Progenitor cell of endocrine pancreas (in vitro differentiated cells): ENCODE data around the gene INS. TPM values are rescaled to one million over a fixed set of nuclear protein-coding genes. Genes with fewer than 3 reads are reported as not detected.

Source experiments
- DNase-seq: peaks from one replicate; pipeline ENCODE4 v3.0.0; 2021; ENCODE audit warnings: low spot score; ENCODE audit not compliant: unreplicated experiment
- H3K27ac Mint-ChIP-seq: 2 replicates; pipeline ENCODE4 v1.8.0; 2021; ENCODE audit warnings: mild to moderate bottlenecking, moderate library complexity, mixed read lengths
- H3K27me3 Mint-ChIP-seq: 2 replicates; pipeline ENCODE4 v1.8.0; 2021; ENCODE audit warnings: mixed read lengths
- H3K36me3 Mint-ChIP-seq: 2 replicates; pipeline ENCODE4 v1.8.0; 2022; ENCODE audit warnings: mixed read lengths; ENCODE audit not compliant: insufficient read depth
- H3K4me1 Mint-ChIP-seq: 2 replicates; pipeline ENCODE4 v1.8.0; 2021; ENCODE audit warnings: low read depth, mixed read lengths
- H3K4me3 Mint-ChIP-seq: 2 replicates; pipeline ENCODE4 v1.8.0; 2021; ENCODE audit warnings: low read depth, mild to moderate bottlenecking, moderate library complexity, mixed read lengths
- H3K9me3 Mint-ChIP-seq: 2 replicates; pipeline ENCODE4 v1.8.0; 2021; ENCODE audit warnings: low read depth, mixed read lengths
- CTCF ChIP-seq: fragments of 200-600 bp; sonication (generic); IDR thresholded peaks from one replicate; pipeline ENCODE4 v1.5.0; 2021; ENCODE audit warnings: antibody characterized with exemption, mild to moderate bottlenecking; ENCODE audit not compliant: unreplicated experiment
- microRNA-seq: library from miRNA; unstranded; fragments of <30 nt; microRNA quantifications from one replicate; pipeline ENCODE4 v1.1.0, GENCODE V29; 2020; ENCODE audit warnings: borderline number of aligned reads; ENCODE audit not compliant: unreplicated experiment
- total RNA-seq: library from RNA; stranded (reverse); gene quantifications from 2 replicates; pipeline ENCODE4 v1.2.1, GENCODE V29; 2021

The INS gene
- total RNA-seq, 1 donor from 2014 or later: 75.2 TPM

DNA sequence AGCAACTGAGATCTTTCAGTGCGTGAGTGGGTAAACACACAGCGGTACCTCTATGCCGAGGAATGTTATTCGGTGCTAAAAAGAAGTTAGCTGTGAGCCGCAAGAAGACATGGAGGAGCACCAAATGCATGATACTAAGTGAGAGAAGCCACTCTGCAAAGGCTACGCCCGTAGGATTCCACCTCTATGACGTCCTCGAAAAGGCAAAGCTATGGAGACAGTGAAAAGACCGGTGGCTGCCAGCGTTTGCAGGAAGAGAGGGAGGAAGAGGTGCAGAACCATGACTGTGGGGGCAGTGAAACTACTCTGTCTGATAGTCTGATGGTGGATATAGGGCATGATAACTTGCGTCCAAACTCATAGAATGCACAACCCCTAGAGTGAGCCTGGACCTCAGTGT is 50.5 kb downstream of the INS start:
- Mint-ChIP-seq H3K27me3 (no peaks in the 10 kb centered on the region), H3K4me3 (no peak overlapping the region), H3K36me3 (no peaks in the 10 kb centered on the region), H3K9me3 (no peaks in the 10 kb centered on the region), H3K4me1 (no peaks in the 10 kb centered on the region), H3K27ac (no peak overlapping the region)
- no peak for DNase-seq
- TF ChIP-seq CTCF: no peak

Small RNAs within 50 kb of the gene (microRNA-seq; reads per million reads assigned to microRNA genes)
- gene MIR4686 (not detected), gene MIR483 (7,457 reads per million, percentile 91 among the genes with 10 or more reads in this experiment)

Other genes with a start within 250 kb of the INS start
- 0.38 TPM in 1 of 2 replicates, not detected in the other for gene TNNT3, start 241.5 kb downstream of the INS start, total RNA-seq
- gene MRPL23, start 213.9 kb downstream of the INS start, total RNA-seq: 38.1 and 47.2 TPM in 2 replicates
- 17,961 and 19,743 TPM in 2 replicates for gene H19, start 163.4 kb downstream of the INS start, total RNA-seq
- 4,678 and 5,100 TPM in 2 replicates for gene IGF2, start 21.8 kb downstream of the INS start, total RNA-seq
- gene TH, start 10.6 kb upstream of the INS start, total RNA-seq: 0.53 and 1.1 TPM in 2 replicates
- 1.6 and 2.4 TPM in 2 replicates for gene ASCL2, start 109.4 kb upstream of the INS start, total RNA-seq
- gene C11orf21, start 140.7 kb upstream of the INS start, total RNA-seq: 0.69 and 0.87 TPM in 2 replicates
- 3.4 and 4.5 TPM in 2 replicates for gene TSPAN32, start 140.8 kb upstream of the INS start, total RNA-seq
- gene CD81, start 216.1 kb upstream of the INS start, total RNA-seq: 166 and 171 TPM in 2 replicates
- 50.2 and 54.5 TPM in 2 replicates for gene TSSC4, start 239.5 kb upstream of the INS start, total RNA-seq